ENCODE measurements around the gene LARP4B. TPM values are rescaled to one million over a fixed set of nuclear protein-coding genes. Genes with fewer than 3 reads are reported as not detected.

Gene LARP4B
- total RNA-seq, 2 experiments from 2014 or later: 86.1 to 101 TPM

- Mint-ChIP-seq H3K4me1 (peaks cover 37% of the 10 kb centered on the region), H3K27ac (peak overlapping the region; percentile 68), H3K9me3 (peaks cover 4% of the 10 kb centered on the region), H3K4me3 (no peak overlapping the region), H3K36me3 (ENCODE audit: low read depth) (peaks cover 64% of the 10 kb centered on the region), H3K27me3 (no peaks in the 10 kb centered on the region)
- POLR2A ChIA-PET: no interaction called here
- DNase-seq: no peak
- CTCF ChIA-PET: no interaction called here
Measured at GRCh38 chr10:845526-845925, 86.0 kb downstream of the LARP4B start.

GRCh38 chr10:844552-844951 lies 87.0 kb downstream of the LARP4B start:
- Mint-ChIP-seq H3K9me3 (no peaks in the 10 kb centered on the region), H3K4me3 (no peak overlapping the region), H3K36me3 (ENCODE audit: low read depth) (peaks cover 59% of the 10 kb centered on the region), H3K27ac (peak overlapping the region; percentile 39), H3K4me1 (peaks cover 34% of the 10 kb centered on the region), H3K27me3 (no peaks in the 10 kb centered on the region)
- CTCF ChIA-PET: no interaction called here
- POLR2A ChIA-PET: no interaction called here
- DNase-seq: no peak

DNA sequence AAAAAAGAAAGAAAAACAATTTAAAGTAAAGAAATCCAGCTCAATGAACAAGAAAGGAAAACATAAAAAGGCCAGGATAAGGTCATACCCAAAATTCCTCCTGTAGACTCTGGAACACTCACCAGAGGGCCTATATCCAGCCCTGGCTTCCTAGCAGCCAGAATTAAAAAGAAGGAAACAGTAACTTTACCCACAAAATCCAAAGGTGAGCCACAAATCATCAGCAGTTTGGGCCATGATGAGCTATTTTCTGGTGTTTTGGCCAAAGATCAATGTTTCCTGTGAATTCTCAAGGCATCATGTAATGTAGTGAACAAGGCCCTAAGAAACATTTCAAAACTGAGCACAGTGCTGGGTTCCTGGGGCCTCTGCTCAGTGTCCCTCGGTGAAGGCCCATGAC lies 87.8 kb downstream of the LARP4B start:
- Mint-ChIP-seq H3K27ac (no peak overlapping the region), H3K36me3 (ENCODE audit: low read depth) (peaks cover 59% of the 10 kb centered on the region), H3K4me1 (peaks cover 32% of the 10 kb centered on the region), H3K27me3 (no peaks in the 10 kb centered on the region), H3K9me3 (no peaks in the 10 kb centered on the region), H3K4me3 (no peak overlapping the region)
- ChIA-PET CTCF (interaction anchor here (0.7 to 1.5 kb wide), 3 partner anchors 13 to 720 kb away, joined by 3 to 4 read pairs (median 4); no protein-coding TSS in a partner anchor), POLR2A (no interaction called here)
- no peak for DNase-seq

DNA sequence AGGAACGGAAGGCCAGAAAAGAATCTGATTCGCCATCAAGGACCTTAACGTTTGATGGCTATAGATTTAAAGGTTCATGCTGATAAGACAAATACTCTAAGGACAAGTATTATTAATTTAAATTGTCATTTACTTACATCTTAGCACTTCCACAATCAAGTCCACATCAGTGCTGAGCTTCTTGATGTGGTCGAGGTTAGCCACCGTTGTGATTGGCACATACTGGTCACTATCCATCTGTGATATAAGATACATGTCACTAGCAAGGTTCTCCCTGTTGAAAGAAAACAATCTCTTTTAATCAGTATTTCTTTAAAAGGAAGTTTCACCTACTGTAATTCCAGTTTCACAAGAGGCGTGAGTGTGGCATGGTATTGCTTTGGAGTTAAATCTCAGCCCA lies 88.7 kb downstream of the LARP4B start:
- DNase-seq: no peak
- POLR2A ChIA-PET: no interaction called here
- CTCF ChIA-PET: interaction anchor here (1.5 kb wide), 1 partner anchor 14 kb away, joined by 4 read pairs; no protein-coding TSS in a partner anchor
- Mint-ChIP-seq H3K27ac (no peak overlapping the region), H3K27me3 (no peaks in the 10 kb centered on the region), H3K4me3 (no peak overlapping the region), H3K4me1 (peaks cover 31% of the 10 kb centered on the region), H3K9me3 (no peaks in the 10 kb centered on the region), H3K36me3 (ENCODE audit: low read depth) (peaks cover 62% of the 10 kb centered on the region)

- no peaks in the 10 kb centered on the region for H3K9me3 Mint-ChIP-seq
- no peak overlapping the region for H3K4me3 Mint-ChIP-seq
- H3K27me3 Mint-ChIP-seq: no peaks in the 10 kb centered on the region
- peaks cover 56% of the 10 kb centered on the region for H3K36me3 Mint-ChIP-seq (ENCODE audit: low read depth)
- CTCF ChIA-PET: no interaction called here
- H3K4me1 Mint-ChIP-seq: peaks cover 26% of the 10 kb centered on the region
- POLR2A ChIA-PET: no interaction called here
- no peak overlapping the region for H3K27ac Mint-ChIP-seq
- DNase-seq: no peak
Measured at GRCh38 chr10:841535-841934, 90.0 kb downstream of the LARP4B start.

GRCh38 chr10:839550-840205 lies 91.8 kb downstream of the LARP4B start:
- no peak overlapping the region for H3K4me3 Mint-ChIP-seq
- no peaks in the 10 kb centered on the region for H3K27me3 Mint-ChIP-seq
- peaks cover 12% of the 10 kb centered on the region for H3K4me1 Mint-ChIP-seq
- peaks cover 47% of the 10 kb centered on the region for H3K36me3 Mint-ChIP-seq (ENCODE audit: low read depth)
- H3K27ac Mint-ChIP-seq: no peak overlapping the region
- no peak for DNase-seq
- ChIA-PET POLR2A (no interaction called here), CTCF (no interaction called here)
- no peaks in the 10 kb centered on the region for H3K9me3 Mint-ChIP-seq

DNA sequence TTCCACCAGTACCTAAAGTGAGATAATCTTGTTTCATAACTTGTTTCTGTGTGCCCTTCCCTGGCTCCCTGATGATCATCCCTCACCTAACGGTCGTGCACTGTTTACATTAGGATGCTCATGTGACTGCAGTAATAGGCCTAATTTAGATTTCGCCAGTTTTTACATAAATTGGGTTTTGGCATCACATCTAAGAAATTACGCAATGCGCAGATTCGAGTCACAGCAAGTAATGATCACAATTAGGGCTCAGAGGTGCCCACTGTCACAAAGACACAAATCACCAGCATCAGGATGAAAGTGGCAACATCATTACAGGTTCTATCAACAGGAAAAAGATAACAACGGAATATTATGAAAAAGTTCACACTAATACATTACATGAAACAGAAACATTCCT lies 94.7 kb downstream of the LARP4B start:
- DNase-seq: no peak
- ChIA-PET POLR2A (no interaction called here), CTCF (no interaction called here)
- no peaks in the 10 kb centered on the region for H3K27me3 Mint-ChIP-seq
- H3K4me1 Mint-ChIP-seq: peaks cover 7% of the 10 kb centered on the region
- no peak overlapping the region for H3K4me3 Mint-ChIP-seq
- H3K9me3 Mint-ChIP-seq: no peaks in the 10 kb centered on the region
- peaks cover 55% of the 10 kb centered on the region for H3K36me3 Mint-ChIP-seq (ENCODE audit: low read depth)
- H3K27ac Mint-ChIP-seq: no peak overlapping the region

DNA sequence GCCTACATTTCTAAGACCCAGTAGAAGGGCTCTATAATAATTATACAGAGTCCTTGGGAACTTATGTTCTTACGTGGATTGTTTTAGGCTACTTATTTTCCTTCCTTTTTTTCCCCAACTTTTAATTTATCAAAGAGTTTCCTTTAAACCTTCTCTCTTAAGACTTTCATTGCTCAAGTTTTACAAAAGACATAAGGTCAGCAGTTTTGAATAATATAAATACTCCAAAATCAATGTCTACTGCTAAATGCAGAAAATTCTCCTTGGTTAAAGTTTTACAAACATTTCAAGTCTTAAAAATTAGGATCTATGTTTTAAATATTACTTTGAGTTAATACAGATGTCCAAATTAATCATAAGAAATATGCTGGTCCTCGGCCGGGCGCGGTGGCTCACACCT lies 97.0 kb downstream of the LARP4B start:
- CTCF ChIA-PET: no interaction called here
- no peaks in the 10 kb centered on the region for H3K27me3 Mint-ChIP-seq

GRCh38 chr10:829241-829640 lies 102.3 kb downstream of the LARP4B start:
- Mint-ChIP-seq H3K4me1 (peaks cover under 1% of the 10 kb centered on the region), H3K27ac (no peak overlapping the region), H3K36me3 (ENCODE audit: low read depth) (peaks cover 60% of the 10 kb centered on the region), H3K27me3 (no peaks in the 10 kb centered on the region), H3K9me3 (no peaks in the 10 kb centered on the region), H3K4me3 (no peak overlapping the region)
- ChIA-PET POLR2A (no interaction called here), CTCF (interaction anchor here (0.9 kb wide), 1 partner anchor 94 kb away, joined by 3 read pairs; no protein-coding TSS in a partner anchor)
- no peak for DNase-seq

More for the DNA sequence above, 97.0 kb downstream of the LARP4B start:
- H3K4me3 Mint-ChIP-seq: no peak overlapping the region
- POLR2A ChIA-PET: no interaction called here
- H3K36me3 Mint-ChIP-seq (ENCODE audit: low read depth): peaks cover 56% of the 10 kb centered on the region
- peaks cover 7% of the 10 kb centered on the region for H3K4me1 Mint-ChIP-seq
- H3K9me3 Mint-ChIP-seq: no peaks in the 10 kb centered on the region
- no peak overlapping the region for H3K27ac Mint-ChIP-seq
- no peak for DNase-seq

DNA sequence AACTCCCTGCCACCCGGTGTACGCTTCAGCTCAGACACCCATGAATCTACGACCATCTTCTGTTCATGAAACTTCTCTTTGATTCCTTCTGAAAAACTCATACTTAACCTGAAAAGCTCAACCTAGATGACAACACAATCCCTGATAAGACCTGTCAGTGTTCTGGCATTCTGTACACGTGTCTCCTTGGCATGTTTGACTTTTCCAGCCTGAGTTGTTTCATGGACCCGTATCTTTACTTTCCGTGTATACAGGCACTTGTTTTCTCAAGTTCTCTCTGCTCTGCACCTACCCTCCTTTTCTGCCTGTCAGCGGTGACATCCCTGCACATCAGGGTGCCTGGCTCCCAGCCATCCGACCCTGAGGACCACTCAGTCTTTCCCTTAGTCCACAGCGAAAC lies 103.3 kb downstream of the LARP4B start:
- no peak for DNase-seq
- Mint-ChIP-seq H3K4me3 (no peak overlapping the region), H3K9me3 (no peaks in the 10 kb centered on the region), H3K4me1 (peaks cover 11% of the 10 kb centered on the region), H3K27me3 (no peaks in the 10 kb centered on the region), H3K36me3 (ENCODE audit: low read depth) (peaks cover 60% of the 10 kb centered on the region), H3K27ac (no peak overlapping the region)
- CTCF ChIA-PET: no interaction called here
- POLR2A ChIA-PET: no interaction called here

DNA sequence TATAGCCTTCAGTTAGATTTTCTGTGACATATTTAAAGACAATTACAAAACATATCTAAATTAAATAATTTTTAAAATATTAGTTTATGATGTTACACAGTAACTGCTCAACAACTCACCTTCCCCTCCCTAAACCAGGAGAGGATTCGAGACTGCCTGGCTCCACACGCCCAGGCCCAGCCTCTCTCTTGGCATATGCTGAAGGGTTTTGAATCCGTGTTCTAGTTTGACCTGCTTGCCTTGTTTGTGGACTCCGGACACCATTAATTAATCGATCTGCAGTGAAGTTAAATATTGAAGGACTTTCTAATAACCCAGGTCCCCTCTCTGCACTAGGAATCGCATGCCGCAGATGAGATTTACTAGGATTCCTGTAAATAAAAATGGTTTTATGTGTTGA lies 106.6 kb downstream of the LARP4B start:
- Mint-ChIP-seq H3K9me3 (no peaks in the 10 kb centered on the region), H3K27me3 (no peaks in the 10 kb centered on the region), H3K27ac (no peak overlapping the region), H3K36me3 (ENCODE audit: low read depth) (peaks cover 63% of the 10 kb centered on the region), H3K4me1 (peaks cover 39% of the 10 kb centered on the region), H3K4me3 (no peak overlapping the region)
- DNase-seq: no peak
- ChIA-PET POLR2A (no interaction called here), CTCF (no interaction called here)

- Mint-ChIP-seq H3K27ac (no peak overlapping the region), H3K4me1 (peaks cover 39% of the 10 kb centered on the region), H3K36me3 (ENCODE audit: low read depth) (peaks cover 64% of the 10 kb centered on the region), H3K4me3 (no peak overlapping the region), H3K9me3 (no peaks in the 10 kb centered on the region), H3K27me3 (no peaks in the 10 kb centered on the region)
- ChIA-PET CTCF (no interaction called here), POLR2A (no interaction called here)
- no peak for DNase-seq
Measured at GRCh38 chr10:824497-824896, 107.0 kb downstream of the LARP4B start.

GRCh38 chr10:822661-823367 lies 108.7 kb downstream of the LARP4B start:
- POLR2A ChIA-PET: no interaction called here
- H3K4me1 Mint-ChIP-seq: peaks cover 39% of the 10 kb centered on the region

More at GRCh38 chr10:822661-823367, 108.7 kb downstream of the LARP4B start:
- CTCF ChIA-PET: interaction anchor here (0.9 kb wide), 1 partner anchor 13 kb away, joined by 4 read pairs; no protein-coding TSS in a partner anchor
- peak overlapping the region; percentile 82 for H3K27ac Mint-ChIP-seq
- DNase-seq: no peak
- H3K4me3 Mint-ChIP-seq: no peak overlapping the region
- H3K9me3 Mint-ChIP-seq: no peaks in the 10 kb centered on the region
- H3K27me3 Mint-ChIP-seq: no peaks in the 10 kb centered on the region
- H3K36me3 Mint-ChIP-seq (ENCODE audit: low read depth): peaks cover 55% of the 10 kb centered on the region
